ENCODE measurements around the gene C2orf69.

The C2orf69 gene

DNA sequence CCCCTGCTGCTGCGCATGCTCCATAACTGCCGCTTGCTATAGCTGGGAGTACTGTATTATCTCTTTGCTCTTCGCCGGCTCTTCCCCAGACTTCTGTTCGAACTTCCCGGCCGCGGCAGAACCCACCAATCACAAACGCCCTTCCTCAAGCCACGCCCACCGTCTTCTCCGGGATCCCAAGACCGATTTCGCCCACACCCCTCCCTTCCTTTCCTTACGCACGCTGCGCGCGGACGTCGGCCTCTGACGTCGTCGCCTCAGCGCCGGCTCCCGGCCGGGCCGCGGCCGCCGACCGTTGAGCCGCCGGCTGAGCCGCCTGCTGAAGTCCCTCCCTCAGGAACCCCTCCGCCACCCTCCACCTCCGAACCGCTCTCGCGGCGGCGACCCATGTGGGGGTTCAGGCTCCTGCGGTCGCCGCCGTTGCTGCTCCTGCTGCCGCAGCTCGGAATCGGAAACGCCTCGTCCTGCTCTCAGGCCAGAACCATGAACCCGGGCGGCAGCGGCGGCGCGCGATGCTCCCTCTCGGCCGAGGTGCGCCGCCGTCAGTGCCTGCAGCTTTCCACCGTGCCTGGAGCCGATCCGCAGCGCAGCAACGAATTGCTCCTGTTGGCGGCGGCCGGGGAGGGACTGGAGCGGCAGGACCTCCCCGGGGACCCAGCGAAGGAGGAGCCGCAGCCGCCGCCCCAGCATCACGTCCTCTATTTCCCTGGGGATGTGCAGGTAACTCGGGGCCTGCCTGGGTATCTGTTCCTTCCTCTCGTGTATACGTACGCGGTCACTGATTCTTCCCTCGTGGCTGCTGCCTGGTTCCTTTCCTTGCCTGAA is at the start of gene C2orf69:
TSS of gene C2orf69 (plus strand) at position 242 of the 825 bp plus-strand sequence. CDS start at position 388, 146 bp downstream.
- Histone ChIP-seq H3K4me3 (ENCODE audit: insufficient read length, low read depth) (peak within 1 kb of the TSS; percentile 94), H3K9me3 (ENCODE audit: insufficient read depth, low read length) (peaks cover 25% of the 10 kb centered on the region), H3K36me3 (ENCODE audit: insufficient read depth, insufficient read length, low read length) (peaks cover 25% of the 10 kb centered on the region), H3K9ac (ENCODE audit: insufficient read length, low read depth) (peak within 1 kb of the TSS; percentile 98), H3K4me1 (ENCODE audit: insufficient read depth, insufficient read length) (no peaks in the 10 kb centered on the region), H3K27me3 (ENCODE audit: insufficient read depth, insufficient read length) (no peaks in the 10 kb centered on the region)
- peak; percentile 100 for DNase-seq (ENCODE audit: low read depth, low spot score)
- TF ChIP-seq YY1 (IDR thresholded peaks at IDR 0.05; ENCODE audit: insufficient read depth, insufficient read length) (no peak), ZNF274 (IDR thresholded peaks at IDR 0.05; ENCODE audit: low read depth, low read length) (no peak)

DNA sequence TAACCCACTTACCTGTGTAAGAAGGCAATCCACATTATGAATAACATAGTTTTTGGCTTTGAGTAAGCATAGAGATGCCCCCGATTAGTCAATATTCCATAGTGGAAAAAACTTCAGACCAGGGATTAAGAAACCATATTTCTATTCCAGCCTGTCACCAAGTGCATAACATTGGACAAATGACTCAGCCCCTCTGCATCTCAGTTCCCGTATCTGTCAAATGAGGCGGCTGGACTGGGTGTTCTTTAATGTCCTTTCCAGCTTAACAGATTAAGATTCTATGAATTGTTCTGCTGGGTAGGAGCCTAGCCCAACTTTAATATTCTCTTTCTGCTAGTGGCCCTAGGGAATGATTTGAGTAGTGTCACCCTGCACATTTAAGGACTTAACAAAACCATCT is 48.3 kb upstream of the C2orf69 start:
- no peaks in the 10 kb centered on the region for H3K4me1 ChIP-seq (ENCODE audit: insufficient read depth, insufficient read length)
- no peak for DNase-seq (ENCODE audit: low read depth, low spot score)
- no peak for TF ChIP-seq YY1 (IDR thresholded peaks at IDR 0.05; ENCODE audit: insufficient read depth, insufficient read length)
- TF ChIP-seq SUZ12 (IDR thresholded peaks at IDR 0.05; ENCODE audit: extremely low read depth, insufficient read depth, insufficient read length): no peak
- H3K36me3 ChIP-seq (ENCODE audit: insufficient read depth, insufficient read length, low read length): no peaks in the 10 kb centered on the region
- H3K9me3 ChIP-seq (ENCODE audit: insufficient read depth, low read length): no peaks in the 10 kb centered on the region
- H3K4me3 ChIP-seq (ENCODE audit: insufficient read length, low read depth): no peak overlapping the region
- H3K27me3 ChIP-seq (ENCODE audit: insufficient read depth, insufficient read length): no peaks in the 10 kb centered on the region
- no peak overlapping the region for H3K9ac ChIP-seq (ENCODE audit: insufficient read length, low read depth)

- no peak overlapping the region for H3K9ac ChIP-seq (ENCODE audit: insufficient read length, low read depth)
- DNase-seq (ENCODE audit: low read depth, low spot score): no peak
- no peaks in the 10 kb centered on the region for H3K4me1 ChIP-seq (ENCODE audit: insufficient read depth, insufficient read length)
- H3K9me3 ChIP-seq (ENCODE audit: insufficient read depth, low read length): no peaks in the 10 kb centered on the region
- TF ChIP-seq SUZ12 (IDR thresholded peaks at IDR 0.05; ENCODE audit: extremely low read depth, insufficient read depth, insufficient read length): no peak
- no peaks in the 10 kb centered on the region for H3K36me3 ChIP-seq (ENCODE audit: insufficient read depth, insufficient read length, low read length)
- H3K4me3 ChIP-seq (ENCODE audit: insufficient read length, low read depth): no peak overlapping the region
- H3K27me3 ChIP-seq (ENCODE audit: insufficient read depth, insufficient read length): no peaks in the 10 kb centered on the region
These were observed 45.2 kb upstream of the C2orf69 start for GRCh38 chr2:199865905-199866304.

GRCh38 chr2:199868431-199869226 is 42.5 kb upstream of the C2orf69 start:
- Histone ChIP-seq H3K9me3 (ENCODE audit: insufficient read depth, low read length) (peaks cover 8% of the 10 kb centered on the region), H3K4me3 (ENCODE audit: insufficient read length, low read depth) (no peak overlapping the region), H3K9ac (ENCODE audit: insufficient read length, low read depth) (no peak overlapping the region), H3K4me1 (ENCODE audit: insufficient read depth, insufficient read length) (no peaks in the 10 kb centered on the region), H3K36me3 (ENCODE audit: insufficient read depth, insufficient read length, low read length) (no peaks in the 10 kb centered on the region), H3K27me3 (ENCODE audit: insufficient read depth, insufficient read length) (no peaks in the 10 kb centered on the region)
- DNase-seq (ENCODE audit: low read depth, low spot score): no peak
- no peak for TF ChIP-seq YY1 (IDR thresholded peaks at IDR 0.05; ENCODE audit: insufficient read depth, insufficient read length)
- no peak for TF ChIP-seq ZNF274 (IDR thresholded peaks at IDR 0.05; ENCODE audit: low read depth, low read length)
- TF ChIP-seq SUZ12 (IDR thresholded peaks at IDR 0.05; ENCODE audit: extremely low read depth, insufficient read depth, insufficient read length): no peak

- no peak for DNase-seq (ENCODE audit: low read depth, low spot score)
- Histone ChIP-seq H3K9me3 (ENCODE audit: insufficient read depth, low read length) (peaks cover 13% of the 10 kb centered on the region), H3K4me1 (ENCODE audit: insufficient read depth, insufficient read length) (no peaks in the 10 kb centered on the region), H3K9ac (ENCODE audit: insufficient read length, low read depth) (no peak overlapping the region), H3K27me3 (ENCODE audit: insufficient read depth, insufficient read length) (no peaks in the 10 kb centered on the region), H3K4me3 (ENCODE audit: insufficient read length, low read depth) (no peak overlapping the region), H3K36me3 (ENCODE audit: insufficient read depth, insufficient read length, low read length) (no peaks in the 10 kb centered on the region)
- no peak for TF ChIP-seq SUZ12 (IDR thresholded peaks at IDR 0.05; ENCODE audit: extremely low read depth, insufficient read depth, insufficient read length)
- no peak for TF ChIP-seq ZNF274 (IDR thresholded peaks at IDR 0.05; ENCODE audit: low read depth, low read length)
- TF ChIP-seq YY1 (IDR thresholded peaks at IDR 0.05; ENCODE audit: insufficient read depth, insufficient read length): no peak
These were observed 41.9 kb upstream of the C2orf69 start for GRCh38 chr2:199869227-199869541.

DNA sequence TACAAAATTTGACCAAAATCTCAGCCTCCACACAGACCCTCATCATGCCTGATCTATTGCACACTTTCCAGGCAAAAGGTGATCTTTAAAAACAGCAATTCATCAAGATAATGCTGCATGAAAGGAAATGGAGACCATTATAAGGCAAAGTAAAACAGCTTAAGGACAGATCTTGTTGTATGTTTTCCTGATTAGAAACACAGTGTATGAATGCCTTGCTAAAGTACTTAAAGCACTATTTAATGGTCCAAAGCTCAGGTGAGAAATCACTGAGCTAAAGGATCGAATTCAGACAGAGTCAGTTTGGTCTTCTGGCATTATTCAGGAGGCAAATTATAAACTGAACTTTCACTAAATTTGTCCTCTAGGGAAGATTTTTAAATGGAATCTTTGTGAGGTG is 41.4 kb upstream of the C2orf69 start:
- no peaks in the 10 kb centered on the region for H3K4me1 ChIP-seq (ENCODE audit: insufficient read depth, insufficient read length)
- no peak for DNase-seq (ENCODE audit: low read depth, low spot score)
- H3K9me3 ChIP-seq (ENCODE audit: insufficient read depth, low read length): peaks cover 18% of the 10 kb centered on the region
- no peak for TF ChIP-seq SUZ12 (IDR thresholded peaks at IDR 0.05; ENCODE audit: extremely low read depth, insufficient read depth, insufficient read length)
- no peak for TF ChIP-seq YY1 (IDR thresholded peaks at IDR 0.05; ENCODE audit: insufficient read depth, insufficient read length)
- no peak for TF ChIP-seq ZNF274 (IDR thresholded peaks at IDR 0.05; ENCODE audit: low read depth, low read length)
- no peak overlapping the region for H3K4me3 ChIP-seq (ENCODE audit: insufficient read length, low read depth)
- H3K27me3 ChIP-seq (ENCODE audit: insufficient read depth, insufficient read length): no peaks in the 10 kb centered on the region
- no peaks in the 10 kb centered on the region for H3K36me3 ChIP-seq (ENCODE audit: insufficient read depth, insufficient read length, low read length)
- no peak overlapping the region for H3K9ac ChIP-seq (ENCODE audit: insufficient read length, low read depth)

GRCh38 chr2:199870581-199870980 is 40.5 kb upstream of the C2orf69 start:
- no peak for DNase-seq (ENCODE audit: low read depth, low spot score)
- peaks cover 27% of the 10 kb centered on the region for H3K9me3 ChIP-seq (ENCODE audit: insufficient read depth, low read length)
- H3K27me3 ChIP-seq (ENCODE audit: insufficient read depth, insufficient read length): no peaks in the 10 kb centered on the region
- H3K36me3 ChIP-seq (ENCODE audit: insufficient read depth, insufficient read length, low read length): no peaks in the 10 kb centered on the region
- H3K9ac ChIP-seq (ENCODE audit: insufficient read length, low read depth): no peak overlapping the region
- H3K4me3 ChIP-seq (ENCODE audit: insufficient read length, low read depth): no peak overlapping the region
- no peaks in the 10 kb centered on the region for H3K4me1 ChIP-seq (ENCODE audit: insufficient read depth, insufficient read length)
- no peak for TF ChIP-seq YY1 (IDR thresholded peaks at IDR 0.05; ENCODE audit: insufficient read depth, insufficient read length)
